Measurements from ENCODE around the gene CMTR2. TPM values are rescaled to one million over a fixed set of nuclear protein-coding genes. Genes with fewer than 3 reads are reported as not detected.

The CMTR2 gene, protein sequence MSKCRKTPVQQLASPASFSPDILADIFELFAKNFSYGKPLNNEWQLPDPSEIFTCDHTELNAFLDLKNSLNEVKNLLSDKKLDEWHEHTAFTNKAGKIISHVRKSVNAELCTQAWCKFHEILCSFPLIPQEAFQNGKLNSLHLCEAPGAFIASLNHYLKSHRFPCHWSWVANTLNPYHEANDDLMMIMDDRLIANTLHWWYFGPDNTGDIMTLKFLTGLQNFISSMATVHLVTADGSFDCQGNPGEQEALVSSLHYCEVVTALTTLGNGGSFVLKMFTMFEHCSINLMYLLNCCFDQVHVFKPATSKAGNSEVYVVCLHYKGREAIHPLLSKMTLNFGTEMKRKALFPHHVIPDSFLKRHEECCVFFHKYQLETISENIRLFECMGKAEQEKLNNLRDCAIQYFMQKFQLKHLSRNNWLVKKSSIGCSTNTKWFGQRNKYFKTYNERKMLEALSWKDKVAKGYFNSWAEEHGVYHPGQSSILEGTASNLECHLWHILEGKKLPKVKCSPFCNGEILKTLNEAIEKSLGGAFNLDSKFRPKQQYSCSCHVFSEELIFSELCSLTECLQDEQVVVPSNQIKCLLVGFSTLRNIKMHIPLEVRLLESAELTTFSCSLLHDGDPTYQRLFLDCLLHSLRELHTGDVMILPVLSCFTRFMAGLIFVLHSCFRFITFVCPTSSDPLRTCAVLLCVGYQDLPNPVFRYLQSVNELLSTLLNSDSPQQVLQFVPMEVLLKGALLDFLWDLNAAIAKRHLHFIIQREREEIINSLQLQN
- total RNA-seq = 16.1 and 23.6 TPM in 2 replicates

DNA sequence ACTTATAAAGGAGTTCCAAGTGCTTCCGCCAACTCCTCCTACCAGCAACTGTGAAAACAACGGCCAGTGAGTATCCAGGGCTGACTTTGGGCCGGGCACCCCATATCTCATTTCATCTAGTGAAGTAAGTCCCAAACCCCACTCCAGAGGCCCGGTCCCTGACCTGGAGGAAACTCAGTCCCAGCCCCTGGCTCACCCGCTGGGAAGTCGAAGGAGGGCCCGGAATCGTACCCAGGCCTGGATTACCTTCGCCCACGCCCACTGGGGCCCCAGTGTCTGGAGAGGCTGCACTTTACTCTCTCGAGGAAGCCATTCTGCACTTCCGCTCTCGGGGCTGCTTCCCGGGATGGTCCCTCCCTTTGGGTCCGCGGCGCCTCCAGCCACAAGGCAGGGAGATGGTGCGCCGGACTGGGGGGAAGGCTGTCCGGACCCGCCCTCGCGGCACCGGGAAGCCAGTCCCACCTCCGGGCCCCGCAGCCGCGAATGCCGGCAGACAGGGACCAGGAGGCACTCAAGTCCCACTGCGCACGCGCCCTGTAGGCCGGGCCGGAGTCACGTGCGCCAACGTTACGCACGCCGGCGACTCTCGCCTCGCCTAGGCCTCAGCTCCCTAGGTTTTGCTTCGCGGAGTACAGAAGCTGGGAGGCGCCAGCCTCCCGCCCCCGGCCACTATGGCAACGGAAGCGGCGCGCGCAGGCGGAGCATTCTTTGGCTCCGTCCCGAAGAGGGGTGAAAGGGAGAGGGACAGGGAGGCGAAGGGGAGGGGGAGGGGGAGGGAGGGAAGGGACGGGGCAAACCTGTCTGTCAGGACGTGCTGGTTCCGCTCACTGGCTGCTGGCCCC lies at the start of gene CMTR2:
TSS of gene CMTR2 (minus strand) at position 513 of the 842 bp plus-strand sequence. CDS start 3,482 bp downstream, outside the sequence.

Other genes starting within 250 kb of the CMTR2 start
- gene HYDIN, start 58.7 kb downstream of the CMTR2 start, total RNA-seq = 0.18 TPM in 1 of 2 replicates, not detected in the other
- not detected in 2 replicates for gene CALB2, start 69.3 kb upstream of the CMTR2 start, total RNA-seq
- gene TLE7, start 152.7 kb upstream of the CMTR2 start, total RNA-seq = not detected in 2 replicates
- 6.3 and 6.7 TPM in 2 replicates for gene ZNF23, start 172.8 kb upstream of the CMTR2 start, total RNA-seq
- 1.1 and 11.5 TPM in 2 replicates for gene ZNF19, start 199.9 kb upstream of the CMTR2 start, total RNA-seq
- gene CHST4, start 237.0 kb upstream of the CMTR2 start, total RNA-seq = not detected in 2 replicates

Measured in myometrial cell (primary cell).